RPMI8226 (cell line): ENCODE data around the gene CDKL4.
"Not testable (repeated sequence)": the region's sequence is repeated elsewhere in the genome, so short reads cannot be mapped to it uniquely, and the experiment has no call there.

ENCODE experiments used
- DNase-seq: peaks from one replicate; pipeline ENCODE4 v3.0.0-alpha.2; 2015

Gene CDKL4

DNA sequence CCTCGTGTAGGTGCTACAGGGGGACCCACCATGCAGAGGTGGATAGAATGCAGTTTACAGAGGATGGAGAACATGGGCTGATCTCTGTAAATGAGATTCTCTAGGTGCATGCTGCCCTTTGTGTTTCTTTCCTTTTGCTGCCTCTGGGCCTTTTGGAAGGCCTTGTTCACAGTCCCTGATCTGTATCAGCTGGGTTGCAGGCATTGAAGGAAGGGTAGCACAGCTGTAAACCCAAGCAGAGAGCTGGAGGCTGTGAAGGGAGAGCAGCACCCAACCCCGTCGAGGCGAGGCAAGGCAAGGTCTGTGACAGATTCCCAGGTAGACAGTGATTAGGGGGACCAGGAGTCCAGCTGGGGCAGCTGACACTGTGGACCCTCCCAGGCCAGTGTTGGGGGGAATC, 66.8 kb downstream of the CDKL4 start:
- DNase-seq: no peak

DNA sequence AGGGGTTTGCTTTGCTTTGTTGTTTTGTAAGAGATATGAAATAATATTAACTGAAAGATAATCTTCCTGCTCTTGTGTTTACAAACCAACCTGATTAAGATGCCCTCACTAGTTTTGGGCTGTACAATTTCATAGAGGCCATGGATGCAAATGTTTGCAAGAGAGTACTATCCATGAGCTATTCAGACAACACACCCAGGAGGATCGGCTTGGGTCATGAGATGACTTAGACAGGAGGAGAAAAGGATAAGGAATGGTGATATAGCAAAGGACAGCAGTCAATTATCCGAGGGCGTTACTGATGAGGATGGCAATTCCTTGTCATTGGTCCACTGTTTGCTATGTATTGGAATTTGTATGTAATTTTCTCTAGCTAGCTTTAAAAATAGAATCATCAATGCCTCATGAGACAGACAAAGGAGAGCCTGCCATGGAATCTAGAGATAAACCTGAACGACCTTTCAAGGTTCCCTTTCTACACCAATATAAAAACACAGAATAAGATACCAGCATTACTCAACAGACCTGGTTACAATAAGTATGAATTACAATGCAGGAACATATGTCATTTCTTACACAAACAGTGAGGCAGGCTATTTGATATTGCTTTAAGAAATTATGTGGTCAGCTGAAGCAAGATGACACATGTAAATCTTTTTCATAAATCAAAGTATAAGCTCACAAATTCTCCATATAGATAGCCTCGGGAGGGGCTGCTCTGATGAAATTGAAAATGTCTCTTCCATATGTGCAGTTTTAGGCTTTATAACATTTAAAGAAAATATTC, 68.6 kb downstream of the CDKL4 start:
- no peak for DNase-seq

DNA sequence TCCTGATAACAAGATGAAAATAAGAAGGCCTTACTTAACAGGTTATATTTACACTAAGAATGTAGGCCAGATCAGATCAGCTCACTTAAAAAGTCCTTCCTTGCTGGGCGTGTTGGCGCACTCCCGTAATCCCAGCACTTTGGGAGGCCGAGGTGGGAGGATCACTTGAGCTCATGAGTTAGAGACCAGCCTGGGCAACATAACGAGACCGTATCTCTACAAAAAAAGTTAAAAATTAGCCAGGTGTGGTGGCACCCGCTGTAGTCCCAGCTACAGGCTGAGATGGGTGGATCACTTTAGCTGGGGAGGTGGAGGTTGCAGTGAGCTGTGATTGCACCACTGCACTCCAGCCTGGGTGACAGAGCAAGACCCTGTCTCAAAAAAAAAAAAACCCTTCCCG, 69.7 kb downstream of the CDKL4 start:
- DNase-seq: no peak

DNA sequence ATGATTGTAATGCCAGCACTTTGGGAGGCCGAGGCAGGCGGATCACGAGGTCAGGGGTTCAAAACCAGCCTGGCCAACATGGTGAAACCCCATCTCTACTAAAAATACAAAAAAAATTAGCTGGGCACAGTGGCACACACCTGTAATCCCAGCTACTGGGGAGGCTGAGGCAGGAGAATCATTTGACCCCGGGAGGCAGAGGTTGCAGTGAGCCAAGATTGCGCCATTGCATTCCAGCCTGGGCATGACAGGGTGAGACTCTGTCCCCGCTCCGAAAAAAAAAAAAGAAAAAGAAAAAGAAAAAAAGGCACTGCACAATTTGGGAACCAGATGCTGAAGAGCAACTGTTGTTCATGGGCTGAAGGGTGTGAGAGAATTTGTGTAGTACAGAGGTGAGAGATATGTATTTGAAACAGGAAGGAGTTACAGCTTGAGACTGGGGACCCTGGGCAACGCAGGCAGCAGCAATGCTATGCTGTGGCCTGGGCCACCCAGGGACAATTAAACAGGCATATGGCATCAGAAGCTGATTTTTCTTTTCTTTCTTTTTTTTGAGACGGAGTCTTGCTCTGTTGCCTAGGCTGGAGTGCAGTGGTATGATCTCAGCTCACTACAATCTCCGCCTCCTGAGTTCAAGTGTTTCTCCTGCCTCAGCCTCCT, 71.6 kb downstream of the CDKL4 start:
- not testable (repeated sequence) for DNase-seq

DNA sequence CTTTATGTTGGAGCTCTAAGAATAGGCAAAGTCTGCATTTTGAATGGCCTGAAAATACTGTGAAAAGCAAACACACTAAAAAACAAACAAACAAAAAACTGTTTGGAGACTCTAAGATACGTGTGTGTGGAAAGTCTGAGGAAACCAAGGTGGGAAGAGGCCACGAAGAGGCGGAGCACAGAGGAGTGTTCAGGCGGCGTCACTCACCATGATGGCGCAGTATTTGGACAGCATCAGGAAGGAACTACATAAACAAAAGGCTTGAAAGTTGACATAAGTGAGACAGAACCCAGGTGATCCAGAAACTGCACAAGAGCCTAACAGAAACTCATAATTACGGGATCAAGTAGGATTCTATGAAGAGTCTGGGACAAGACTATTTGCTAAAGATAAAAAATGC, 72.1 kb downstream of the CDKL4 start:
- DNase-seq: no peak

DNA sequence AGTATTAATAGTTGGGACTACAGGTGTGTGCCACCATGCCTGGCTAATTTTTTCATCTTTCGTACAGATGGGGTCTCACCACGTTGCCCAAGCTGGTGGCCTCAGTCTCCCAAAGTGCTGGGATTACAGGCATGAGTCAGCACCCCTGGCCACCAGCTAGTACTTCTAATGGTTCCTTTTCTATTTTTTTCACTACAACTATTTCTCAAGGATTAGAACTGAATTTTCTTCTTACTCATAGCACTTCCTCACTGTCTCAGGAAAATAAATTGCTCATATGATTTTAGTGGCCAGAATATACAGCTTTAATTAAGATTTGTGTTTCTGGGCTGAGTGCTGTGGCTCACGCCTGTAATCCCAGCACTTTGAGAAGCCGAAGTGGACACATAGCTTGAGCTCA, 79.7 kb downstream of the CDKL4 start:
- no peak for DNase-seq

DNA sequence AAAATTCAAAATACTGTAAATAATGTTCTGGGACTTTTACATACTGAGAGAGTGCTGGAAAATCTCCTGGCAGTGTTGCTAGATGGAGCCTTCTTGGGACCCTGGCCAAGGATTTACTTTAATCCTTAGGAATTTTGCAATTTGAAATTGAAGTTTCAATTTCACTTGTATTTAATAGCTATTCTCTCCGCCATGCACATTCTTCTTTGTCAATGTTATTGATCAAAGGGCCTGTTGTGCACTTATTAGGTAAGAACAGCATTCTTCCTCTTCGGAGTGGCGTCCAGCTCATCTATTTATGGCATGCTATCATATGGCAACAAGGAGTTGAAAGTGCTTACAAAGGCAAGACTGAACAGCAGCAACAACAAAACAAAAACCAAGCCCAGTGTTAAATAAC, 82.8 kb downstream of the CDKL4 start:
- DNase-seq: no peak

DNA sequence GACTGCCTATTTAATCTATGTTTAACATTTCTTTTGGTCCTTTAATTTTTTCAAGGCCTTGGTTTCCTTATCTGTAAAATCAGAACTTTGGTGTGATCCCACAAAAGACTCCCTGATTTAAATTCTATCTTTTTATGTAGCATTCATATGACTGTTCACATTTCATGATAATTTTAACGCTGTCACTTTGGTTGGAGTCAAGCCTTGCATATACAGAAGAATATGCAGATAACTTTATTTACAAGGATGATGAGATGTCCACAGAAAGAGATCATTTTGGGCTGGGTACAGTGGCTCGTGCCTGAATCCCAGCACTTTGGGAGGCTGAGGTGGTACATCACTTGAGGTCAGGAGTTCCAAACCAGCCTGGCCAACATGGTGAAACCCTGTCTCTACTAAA, 84.5 kb downstream of the CDKL4 start:
- no peak for DNase-seq

DNA sequence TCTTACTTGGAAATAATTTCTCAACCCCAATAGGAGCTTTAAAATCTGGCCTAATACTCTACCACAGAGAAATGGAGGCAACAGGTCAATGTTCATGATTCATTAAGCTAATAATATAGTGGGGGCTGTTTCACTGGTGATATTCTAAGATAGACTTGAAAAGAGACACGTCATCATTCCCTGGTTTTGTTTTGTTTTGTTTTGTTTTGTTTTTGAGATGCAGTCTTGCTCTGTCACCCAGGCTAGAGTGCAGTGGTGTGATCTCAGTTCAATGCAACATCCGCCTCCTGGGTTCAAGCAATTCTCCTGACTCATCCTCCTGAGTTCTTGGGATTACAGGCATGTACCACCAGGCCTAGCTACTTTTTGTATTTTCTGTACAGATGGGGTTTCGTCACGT, 85.4 kb downstream of the CDKL4 start:
- no peak for DNase-seq

DNA sequence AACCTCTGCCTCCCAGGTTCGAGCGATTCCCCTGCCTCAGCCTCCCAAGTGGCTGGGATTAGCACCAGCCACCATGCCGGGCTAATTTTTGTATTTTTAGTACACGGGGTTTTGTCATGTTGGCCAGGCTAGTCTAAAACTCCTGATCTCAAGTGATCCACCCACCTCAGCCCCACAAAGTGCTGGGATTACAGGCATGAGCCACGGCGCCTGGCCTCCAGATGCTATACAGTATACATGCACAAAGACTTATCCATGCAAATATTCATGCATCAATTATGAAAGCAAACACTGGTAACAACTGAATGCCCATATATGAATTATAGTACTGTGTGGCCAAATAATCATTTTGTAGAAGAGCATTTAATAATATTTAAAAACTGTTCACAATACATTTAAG, 86.9 kb downstream of the CDKL4 start:
- DNase-seq: no peak

DNA sequence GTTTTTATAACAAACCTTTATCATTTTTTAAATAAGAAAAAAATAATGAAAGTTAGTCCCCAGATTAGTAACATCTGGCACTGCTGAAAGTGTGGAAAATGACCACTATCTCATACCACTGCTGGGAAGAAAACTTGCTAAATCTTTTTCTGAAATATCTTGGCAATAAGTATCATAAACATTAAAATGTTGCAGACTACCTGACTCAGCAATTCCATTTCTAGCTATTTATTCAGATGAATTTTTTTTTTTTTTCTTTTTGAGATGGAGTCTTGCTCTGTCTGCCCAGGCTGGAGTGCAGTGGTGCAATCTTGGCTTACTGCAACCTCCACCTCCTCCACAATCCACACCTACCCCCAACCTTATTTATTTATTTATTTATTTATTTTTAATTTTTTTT, 87.7 kb downstream of the CDKL4 start:
- DNase-seq: no peak

DNA sequence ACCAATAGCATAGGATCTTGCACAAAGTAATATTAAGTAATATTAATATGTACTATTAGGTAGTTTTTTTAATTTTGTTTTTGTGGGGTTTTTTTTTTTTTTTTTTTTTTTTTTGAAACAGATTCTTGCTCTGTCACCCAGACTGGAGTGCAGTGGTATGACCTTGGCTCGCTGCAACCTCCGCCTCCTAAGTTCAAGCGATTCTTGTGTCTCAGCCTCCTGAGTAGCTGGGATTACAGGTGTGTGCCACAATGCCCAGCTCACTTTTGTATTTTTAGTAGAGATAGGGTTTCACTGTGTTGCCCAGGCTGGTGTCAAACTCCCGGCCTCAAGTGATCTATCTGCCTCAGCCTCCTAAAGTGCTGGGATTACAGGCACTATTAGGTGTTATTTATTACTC, 88.2 kb downstream of the CDKL4 start:
- DNase-seq: not testable (repeated sequence)

DNA sequence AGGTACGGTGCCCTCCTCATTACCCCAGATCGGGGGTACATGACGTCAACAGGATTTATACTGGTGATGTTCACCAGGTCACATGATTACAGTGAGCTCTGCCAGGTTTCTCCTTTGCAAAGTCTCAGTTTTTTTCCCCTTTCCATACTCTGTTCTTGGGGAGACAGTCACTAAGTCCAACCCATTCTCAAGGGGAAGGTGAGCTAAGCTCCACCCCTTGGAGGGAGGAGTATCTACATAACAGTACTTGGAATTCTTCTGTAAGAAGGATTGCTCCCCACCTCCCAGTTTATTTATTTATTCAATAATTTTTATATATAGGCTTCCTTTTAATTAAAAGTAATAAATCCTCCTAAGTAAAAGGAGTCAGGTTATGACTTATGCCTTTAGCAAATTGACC, 88.8 kb downstream of the CDKL4 start:
- no peak for DNase-seq

DNA sequence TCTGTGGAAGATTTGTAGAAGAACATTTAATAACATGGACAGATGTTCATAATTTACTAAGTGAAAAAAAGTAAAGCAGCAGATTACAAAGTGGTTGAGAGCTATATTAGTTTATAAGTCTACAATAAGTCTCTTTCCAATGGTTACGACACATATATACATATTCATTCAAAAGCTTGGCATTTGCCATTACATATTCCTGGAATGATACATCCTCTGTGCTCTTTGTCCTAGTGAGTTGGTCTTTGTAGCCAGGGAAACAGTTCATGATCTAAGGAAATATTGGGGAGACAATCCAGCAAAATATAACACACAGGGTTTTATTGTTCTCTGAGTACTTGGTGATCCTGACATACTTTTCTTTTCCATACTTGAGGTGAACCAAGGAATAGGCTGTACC, 90.5 kb downstream of the CDKL4 start:
- DNase-seq: no peak

DNA sequence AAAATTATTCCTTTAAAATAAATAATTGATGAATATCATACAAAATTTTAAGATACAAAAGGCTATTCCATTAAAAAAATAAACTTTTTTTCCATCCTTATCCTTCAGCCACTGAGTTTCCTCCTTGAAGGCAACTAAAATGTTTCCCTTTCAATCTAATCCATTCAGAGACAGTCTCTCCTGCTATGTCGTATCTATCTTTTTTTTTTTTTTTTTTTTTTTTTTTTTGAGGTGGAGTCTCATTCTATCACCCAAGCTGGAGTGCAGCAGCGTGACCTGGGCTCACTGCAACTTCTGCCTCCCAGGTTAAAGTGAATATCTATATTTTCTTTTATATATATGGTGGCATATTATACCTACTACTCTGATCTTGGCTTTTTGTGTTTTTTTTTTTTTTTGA, 91.3 kb downstream of the CDKL4 start:
- DNase-seq: no peak

DNA sequence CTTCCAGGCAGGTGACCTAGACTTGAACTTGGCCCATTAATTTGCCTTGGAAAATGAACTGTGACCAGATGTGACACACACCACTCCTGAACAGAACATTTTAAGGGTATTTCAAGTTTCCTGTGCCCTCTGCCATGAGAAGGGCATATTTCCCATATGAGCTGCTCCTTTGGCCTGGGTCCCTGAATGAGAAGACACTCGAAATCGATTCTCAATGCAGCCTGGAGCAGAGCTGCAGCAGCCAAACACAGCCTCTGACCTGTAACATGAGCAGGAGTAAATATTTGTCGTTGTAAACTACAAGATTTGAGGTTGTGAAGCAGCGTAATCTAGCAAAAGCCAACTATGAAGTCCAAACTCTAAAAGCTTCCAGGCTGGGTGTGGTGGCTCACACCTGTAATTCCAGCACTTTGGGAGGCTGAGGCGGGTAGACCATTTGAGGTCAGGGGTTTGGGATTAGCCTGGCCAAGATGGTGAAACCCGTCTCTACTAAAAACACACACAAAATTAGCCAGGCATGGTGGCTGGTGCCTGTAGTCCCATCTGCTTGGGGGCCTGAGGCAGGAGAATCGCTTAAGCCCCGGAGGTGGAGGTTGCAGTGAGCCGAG, 92.8 kb downstream of the CDKL4 start:
- DNase-seq: no peak

DNA sequence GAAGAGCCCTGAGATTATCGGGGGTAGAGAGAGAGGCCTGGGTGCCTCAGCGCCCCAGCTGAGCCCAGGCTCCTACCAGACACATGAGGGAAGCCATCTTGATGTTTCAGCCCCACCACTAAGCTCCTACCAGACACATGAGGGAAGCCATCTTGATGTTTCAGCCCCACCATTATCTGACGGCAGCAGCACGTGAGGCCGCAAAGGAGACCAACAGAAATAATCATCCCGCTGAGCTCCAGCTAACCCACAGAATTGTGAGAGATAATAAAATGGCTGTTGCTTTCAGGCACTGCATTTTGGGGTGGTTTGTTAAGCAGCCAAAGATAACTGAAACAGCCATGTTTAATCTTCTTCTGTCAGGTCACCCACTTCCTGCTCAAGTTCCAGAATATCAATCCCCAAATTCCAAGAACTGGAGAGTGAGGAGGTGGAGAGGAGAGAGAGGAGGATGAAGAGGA, 93.6 kb downstream of the CDKL4 start:
- DNase-seq: no peak

DNA sequence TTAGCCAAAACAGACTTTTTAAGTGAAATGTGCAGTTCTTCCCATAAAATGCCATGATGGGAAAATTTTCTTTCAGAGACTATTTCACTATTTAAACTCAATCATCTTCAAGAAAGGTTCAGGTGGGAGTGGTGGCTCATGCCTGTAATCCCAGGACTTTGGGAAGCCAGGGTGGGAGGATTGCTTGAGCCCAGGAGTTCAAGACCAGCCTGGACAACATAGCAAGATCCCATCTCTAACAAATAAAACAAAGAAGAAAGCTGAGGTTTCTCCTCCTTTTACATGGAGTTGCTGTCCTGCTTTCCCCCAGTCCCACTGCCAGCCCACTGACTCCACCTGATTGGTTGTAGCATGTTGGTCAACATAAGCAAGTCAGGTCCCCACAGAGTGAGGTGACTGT, 97.1 kb downstream of the CDKL4 start:
- no peak for DNase-seq

DNA sequence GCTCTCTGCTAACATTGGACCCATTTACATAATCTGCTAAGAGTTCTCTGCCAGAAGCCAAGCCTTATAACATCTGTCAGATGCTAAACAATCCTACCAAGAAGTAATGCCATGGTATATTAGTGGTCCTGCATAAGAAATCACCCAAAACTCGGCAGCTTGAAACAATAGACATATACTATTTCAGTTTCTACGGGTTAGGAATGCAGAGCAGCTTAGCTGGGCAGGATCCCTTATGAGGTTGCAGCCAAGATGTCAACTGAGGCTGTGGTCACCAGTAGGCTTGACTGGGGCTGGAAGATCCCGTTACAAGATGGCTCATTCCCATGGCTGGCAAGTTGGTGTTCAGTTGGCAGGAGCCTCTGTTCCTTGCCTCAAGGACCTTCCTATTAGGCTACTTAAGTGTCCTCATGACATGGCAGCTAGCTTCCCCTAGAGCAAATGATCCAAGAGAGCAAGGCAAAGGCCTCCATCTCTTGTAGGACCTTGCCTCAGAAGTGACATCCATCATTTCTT, 97.8 kb downstream of the CDKL4 start:
- DNase-seq: no peak

DNA sequence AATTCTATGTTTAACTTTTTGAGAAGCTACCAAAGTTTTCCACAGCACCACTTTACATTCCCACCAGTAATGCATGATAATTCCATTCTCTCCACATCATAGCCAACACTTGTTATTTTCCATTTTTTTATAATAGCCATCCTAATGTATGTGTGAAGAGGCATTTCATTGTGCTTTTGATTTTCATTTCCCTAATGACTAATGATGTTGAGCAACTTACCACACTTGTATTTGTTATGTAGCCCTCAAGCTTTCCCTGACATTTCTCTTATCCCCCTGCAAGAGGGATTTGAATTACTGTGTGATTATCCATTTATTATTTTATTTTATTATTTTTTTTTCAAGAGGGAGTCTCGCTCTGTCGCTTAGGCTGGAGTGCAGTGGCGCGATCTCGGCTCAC, 99.4 kb downstream of the CDKL4 start:
- DNase-seq: no peak

DNA sequence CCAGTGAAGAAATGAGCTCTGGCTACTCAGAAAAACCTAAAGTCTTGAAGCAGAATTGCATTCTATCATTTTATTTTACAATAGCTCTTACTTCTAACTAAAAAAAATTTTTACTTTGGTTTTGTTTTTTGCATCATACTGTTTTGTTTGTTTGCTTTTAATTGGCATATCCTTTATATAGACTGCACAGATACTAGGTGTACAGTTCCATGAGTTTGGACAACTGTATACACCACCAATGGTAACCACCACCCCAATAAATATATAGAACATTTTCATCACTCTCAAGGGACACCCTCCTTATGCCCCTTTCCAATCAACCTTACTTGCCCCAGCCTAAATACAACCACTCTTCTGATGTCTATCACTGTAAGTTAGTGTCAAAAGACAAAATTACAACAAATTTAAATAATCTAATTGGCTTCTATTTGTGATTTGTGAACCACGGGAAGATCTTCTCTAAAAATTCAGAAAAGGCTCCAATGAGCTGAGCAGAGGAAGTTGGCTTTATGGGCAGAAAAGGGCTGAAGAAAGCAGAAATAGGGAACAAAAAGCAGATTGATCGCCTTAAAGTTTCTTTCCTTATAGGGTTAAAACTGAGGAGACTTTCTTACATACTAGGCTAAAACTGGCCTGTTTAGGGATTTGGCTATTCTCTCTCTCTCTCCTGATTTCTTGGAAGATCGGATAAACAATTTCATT, 100.7 kb downstream of the CDKL4 start:
- no peak for DNase-seq

DNA sequence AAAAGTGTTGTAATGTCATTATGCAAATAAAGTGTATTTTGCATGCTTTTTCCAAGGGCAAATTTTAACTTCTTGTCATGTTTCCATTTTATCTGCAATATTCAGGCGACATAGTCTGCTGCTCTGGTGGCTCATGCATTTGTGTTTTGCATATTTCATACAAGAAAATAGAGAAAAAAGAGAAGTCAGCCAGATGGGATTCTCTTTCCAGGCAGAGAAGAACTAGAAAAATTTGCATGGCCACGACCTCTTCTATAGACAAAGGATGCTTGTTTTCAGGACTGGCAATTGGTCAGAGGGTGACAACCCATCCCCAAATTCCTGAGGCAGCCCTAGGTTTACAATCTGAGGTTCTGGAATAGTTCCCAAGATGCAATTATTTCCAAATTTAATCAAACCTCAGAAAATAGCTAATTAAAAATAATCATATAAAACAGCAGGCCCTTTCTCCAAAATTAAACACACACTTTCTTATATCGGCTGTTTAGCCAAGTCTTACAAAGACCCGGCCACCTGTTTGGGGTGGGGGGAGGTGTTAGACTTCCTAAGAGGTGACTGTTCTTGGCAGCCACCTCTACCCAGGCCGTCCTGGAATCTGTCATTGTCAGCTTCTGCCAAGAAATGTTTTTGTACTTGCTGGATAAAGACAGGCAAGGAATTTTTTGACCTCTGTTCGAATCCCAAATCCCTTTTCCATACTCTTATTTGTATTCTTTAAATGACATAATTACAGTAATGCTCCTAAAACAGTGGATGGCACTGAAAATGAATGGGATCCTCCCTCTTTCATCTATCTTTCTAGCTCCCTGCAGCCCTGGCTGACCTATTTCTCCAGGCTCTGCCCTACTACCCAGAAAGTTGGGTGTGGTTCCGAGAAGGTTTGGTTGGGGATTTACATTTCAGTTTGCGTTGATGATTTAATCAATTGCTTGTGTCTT, 102.2 kb downstream of the CDKL4 start:
- DNase-seq: no peak
